GM12891 (cell line): Measurements from ENCODE around the gene ANXA6.
"Not testable (repeated sequence)": the region's sequence is repeated elsewhere in the genome, so short reads cannot be mapped to it uniquely, and the experiment has no call there.

Experiments used
- DNase-seq: peaks from one replicate; pipeline ENCODE4 v3.0.0; 2011; ENCODE audit warnings: low spot score; ENCODE audit not compliant: insufficient read length
- FAIRE-seq: peaks from 2 replicates; lab custom pipeline; 2011; peaks lifted over from hg19 to GRCh38; lab: Jason Lieb, UNC
- PAX5 ChIP-seq: IDR thresholded peaks from 2 replicates; pipeline ENCODE4 v1.6.1; 2011; ENCODE audit warnings: low read length, moderate library complexity, mild to moderate bottlenecking; ENCODE audit not compliant: insufficient read depth, severe bottlenecking
- POLR2A ChIP-seq: IDR thresholded peaks from 2 replicates; pipeline ENCODE4 v1.6.1; 2011; ENCODE audit warnings: low read depth, low read length, control low read depth
- POLR2AphosphoS5 ChIP-seq: IDR thresholded peaks from 2 replicates; pipeline ENCODE4 v1.6.1; 2011; ENCODE audit warnings: low read depth, low read length, control low read depth
- POU2F2 ChIP-seq: IDR thresholded peaks from 2 replicates; pipeline ENCODE4 v1.6.1; 2011; ENCODE audit warnings: low read depth, mild to moderate bottlenecking, control low read depth, low read length, moderate library complexity
- SPI1 ChIP-seq: IDR thresholded peaks from 2 replicates; pipeline ENCODE4 v1.6.1; 2011; ENCODE audit warnings: low read depth, low read length, control low read depth
- TAF1 ChIP-seq: IDR thresholded peaks from 2 replicates; pipeline ENCODE4 v1.6.1; 2011; ENCODE audit warnings: low read depth, low read length, control low read depth

ANXA6 gene

GRCh38 chr5:151182524-151182900, 24.9 kb upstream of the ANXA6 start:
- no peak for DNase-seq
- TF ChIP-seq TAF1 (no peak), POU2F2 (no peak), SPI1 (no peak), POLR2A (no peak), PAX5 (no peak), POLR2AphosphoS5 (no peak)
- FAIRE-seq = no peak

GRCh38 chr5:151181818-151182523, 24.4 kb upstream of the ANXA6 start:
- DNase-seq (no peak), FAIRE-seq (no peak)
- TF ChIP-seq SPI1 (no peak), POLR2A (no peak), POU2F2 (no peak), PAX5 (no peak), POLR2AphosphoS5 (no peak), TAF1 (no peak)

GRCh38 chr5:151180291-151180690, 22.7 kb upstream of the ANXA6 start:
- DNase-seq (no peak), FAIRE-seq (no peak)
- no peak for TF ChIP-seq PAX5
- TF ChIP-seq SPI1 = no peak
- no peak for TF ChIP-seq POLR2A
- TF ChIP-seq POU2F2 = no peak
- 0 out of 2 replicates have a peak, but pooled peaks have one; percentile 25 for TF ChIP-seq POLR2AphosphoS5

- FAIRE-seq (no peak), DNase-seq (no peak)
- TF ChIP-seq SPI1 (no peak), POU2F2 (no peak), POLR2A (no peak), TAF1 (no peak)
Measured at GRCh38 chr5:151179489-151179840, 21.9 kb upstream of the ANXA6 start.

DNA sequence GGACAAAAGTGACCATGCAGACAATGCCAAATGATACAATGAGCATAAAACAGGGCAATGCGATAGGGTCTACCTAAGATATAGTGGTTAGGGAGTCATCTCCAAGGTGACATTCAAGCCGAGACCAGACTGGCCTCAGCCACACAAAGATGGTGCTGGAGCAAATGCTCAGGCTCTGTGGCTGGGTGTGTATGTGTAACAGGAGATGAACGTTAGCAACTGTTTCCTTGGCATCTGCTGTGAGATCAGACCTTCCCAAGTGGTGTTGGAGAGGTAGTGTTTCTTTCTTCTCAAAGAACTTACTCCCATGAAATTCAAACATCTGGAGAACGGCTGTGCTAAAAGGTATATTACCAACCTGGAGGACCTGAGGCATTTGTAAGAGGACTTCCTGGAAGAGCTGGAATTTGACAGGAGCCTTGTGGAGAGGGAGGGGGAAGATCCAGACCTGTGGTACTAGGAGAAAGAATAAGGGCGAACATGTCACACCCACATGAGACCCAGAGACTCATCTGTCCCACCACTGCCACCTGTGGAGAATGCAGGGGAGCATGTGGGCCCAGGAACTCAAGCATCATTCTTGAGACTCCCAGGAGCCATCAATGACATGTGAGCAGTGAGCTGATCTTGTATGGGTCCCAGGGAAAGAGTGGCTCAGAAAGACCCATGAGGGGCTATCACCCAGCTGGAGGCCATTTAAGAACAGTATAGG, 21.4 kb upstream of the ANXA6 start:
- TF ChIP-seq TAF1 = no peak
- TF ChIP-seq POLR2AphosphoS5 = no peak
- no peak for TF ChIP-seq PAX5
- TF ChIP-seq POLR2A = no peak
- no peak for TF ChIP-seq POU2F2
- TF ChIP-seq SPI1 = no peak
- no peak for DNase-seq
- no peak for FAIRE-seq

DNA sequence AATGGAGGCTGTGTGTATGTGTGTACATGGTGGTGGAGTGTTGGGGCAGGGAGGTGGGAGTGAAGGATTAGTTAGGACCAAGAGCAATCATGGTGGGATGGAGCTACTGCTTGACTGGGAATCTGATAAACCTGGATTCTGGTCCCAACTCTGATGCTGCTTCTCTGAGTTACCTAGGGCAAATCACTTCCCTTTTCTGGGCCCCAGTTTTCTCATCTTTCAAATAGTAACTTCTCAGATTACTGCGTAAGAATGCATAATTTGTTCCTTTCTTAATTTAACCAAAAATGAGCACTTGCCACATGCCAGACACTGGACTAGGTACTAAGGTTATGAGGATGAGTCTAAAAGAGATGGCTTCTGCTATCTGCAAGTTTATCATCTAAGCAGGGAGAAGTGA, 20.8 kb upstream of the ANXA6 start:
- FAIRE-seq (no peak), DNase-seq (no peak)
- TF ChIP-seq POLR2A (no peak), SPI1 (peak; percentile 60)

GRCh38 chr5:151176268-151176667, 18.7 kb upstream of the ANXA6 start:
- not testable (repeated sequence) for DNase-seq, FAIRE-seq

- DNase-seq (no peak), FAIRE-seq (no peak)
- TF ChIP-seq POLR2AphosphoS5 (no peak), TAF1 (no peak), SPI1 (no peak), POU2F2 (no peak), POLR2A (no peak), PAX5 (no peak)
Measured at GRCh38 chr5:151174612-151175101, 17.1 kb upstream of the ANXA6 start.

DNA sequence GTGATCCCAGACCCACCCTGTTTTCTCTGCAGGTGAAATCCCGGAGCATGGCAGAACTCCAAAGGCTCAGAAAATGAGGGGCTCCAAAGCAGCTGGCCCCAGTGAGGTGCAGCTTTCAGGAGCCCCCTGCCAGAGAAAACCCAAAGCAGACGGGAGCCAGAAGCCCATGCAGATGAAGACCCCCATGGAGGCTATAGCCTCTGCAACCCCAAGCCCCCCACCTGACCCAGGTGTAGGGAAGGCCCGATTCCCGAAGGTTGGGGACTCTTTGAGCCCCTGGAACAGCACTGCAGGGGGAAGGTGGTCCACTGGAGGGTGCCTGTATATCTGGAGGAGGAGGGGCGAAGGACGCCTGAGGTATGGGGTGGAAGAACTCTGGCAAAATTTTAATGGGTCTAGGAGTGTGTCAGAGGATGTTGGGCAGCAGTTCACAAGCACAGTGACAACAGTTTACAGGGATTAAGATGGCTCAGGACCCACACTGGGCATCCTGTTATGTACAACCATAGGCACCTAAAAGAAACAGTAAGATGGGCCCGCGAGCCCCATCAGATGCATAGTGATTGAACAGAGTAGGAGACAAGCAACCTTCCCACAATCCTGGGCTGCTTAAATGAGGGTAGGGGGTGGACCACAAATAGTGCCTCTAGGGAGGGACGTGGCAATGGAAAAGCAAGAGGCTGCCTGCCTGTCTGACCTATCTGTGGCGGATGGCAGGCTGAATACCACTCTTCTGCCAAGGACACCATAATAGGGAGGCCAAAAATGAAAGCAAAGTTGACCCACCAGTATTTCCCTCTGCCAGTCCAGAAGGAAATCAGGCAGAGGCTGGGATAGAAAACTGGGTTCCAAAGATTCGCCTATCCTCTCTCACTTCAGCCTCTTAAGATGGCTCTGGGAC, 16.4 kb upstream of the ANXA6 start:
- FAIRE-seq = no peak
- no peak for DNase-seq
- no peak for TF ChIP-seq TAF1
- TF ChIP-seq POLR2AphosphoS5 = no peak
- TF ChIP-seq POU2F2 = no peak
- no peak for TF ChIP-seq PAX5
- TF ChIP-seq SPI1 = no peak
- TF ChIP-seq POLR2A = no peak

DNA sequence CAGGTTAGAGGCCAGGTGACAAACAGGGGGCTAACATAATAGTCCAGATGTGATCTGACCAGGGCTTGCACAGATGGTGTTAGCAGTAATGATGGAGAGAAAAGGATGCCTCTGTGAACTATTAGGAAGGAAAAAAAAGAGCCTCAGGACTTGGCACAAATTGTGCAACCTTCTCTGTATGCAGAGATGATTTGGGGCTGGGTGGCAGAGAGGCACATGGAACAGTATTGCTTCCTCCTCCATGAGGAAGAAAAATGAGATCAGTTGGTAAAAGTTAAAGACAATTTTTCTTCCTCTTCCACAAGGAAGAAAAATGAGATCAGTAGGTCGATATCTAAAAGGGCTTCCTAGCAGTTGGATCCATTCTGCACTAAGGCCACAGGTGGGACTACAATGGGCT, 13.9 kb upstream of the ANXA6 start:
- DNase-seq = no peak
- FAIRE-seq = no peak
- TF ChIP-seq TAF1 = no peak
- no peak for TF ChIP-seq POLR2AphosphoS5
- TF ChIP-seq PAX5 = no peak
- TF ChIP-seq POU2F2 = no peak
- TF ChIP-seq POLR2A = no peak
- no peak for TF ChIP-seq SPI1
